Measurements from ENCODE around the gene CLSTN2. TPM values are rescaled to one million over a fixed set of nuclear protein-coding genes. Genes with fewer than 3 reads are reported as not detected.
A peak's percentile ranks its signal among the peaks of the same experiment; 100 is the strongest.

Gene CLSTN2
- total RNA-seq, 1 donor from 2014 or later: 80.9 TPM

DNA sequence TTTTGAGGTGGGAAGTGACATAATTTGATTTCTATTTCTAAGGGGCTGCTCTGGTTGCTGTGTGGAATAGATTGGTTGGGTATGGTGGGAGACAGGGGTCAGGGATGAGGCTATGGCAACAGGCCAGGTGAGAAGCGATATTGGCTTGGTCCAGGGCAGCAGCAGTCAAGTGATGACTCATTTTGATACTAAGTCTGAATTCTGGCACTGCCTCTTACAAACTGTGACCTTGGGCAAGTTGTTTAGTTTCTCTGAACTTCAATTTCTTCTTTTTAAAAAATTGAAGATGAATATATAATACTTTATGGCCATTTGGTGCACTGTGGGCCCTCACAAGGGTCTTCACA, 40.4 kb upstream of the CLSTN2 start:
- no peak overlapping the region for H3K4me3 Mint-ChIP-seq (ENCODE audit: unreplicated experiment)
- peaks cover 2% of the 10 kb centered on the region for H3K9me3 Mint-ChIP-seq (ENCODE audit: unreplicated experiment)
- Histone ChIP-seq H3K4me2 (ENCODE audit: low read length) (no peak overlapping the region), H3K36me3 (ENCODE audit: insufficient read depth, low read length) (no peaks in the 10 kb centered on the region), H3K4me3 (ENCODE audit: insufficient read depth, low read depth, low read length) (no peak overlapping the region), H3K27me3 (ENCODE audit: insufficient read depth, low read length) (no peaks in the 10 kb centered on the region), H3K79me2 (ENCODE audit: insufficient read depth, low read length) (no peaks in the 10 kb centered on the region), H3K27ac (ENCODE audit: low read depth, low read length) (no peak overlapping the region), H3K9ac (ENCODE audit: low read length) (no peak overlapping the region), H3K9me3 (ENCODE audit: insufficient read depth, low read depth, low read length) (no peaks in the 10 kb centered on the region), H4K20me1 (ENCODE audit: insufficient read depth, low read length) (no peaks in the 10 kb centered on the region), H3K4me1 (ENCODE audit: insufficient read depth, low read length) (no peaks in the 10 kb centered on the region), H2AFZ (ENCODE audit: low read depth, low read length) (no peak overlapping the region)
- DNase-seq (ENCODE audit: low read depth) (no peak), FAIRE-seq (no peak)
- no peaks in the 10 kb centered on the region for H3K4me1 Mint-ChIP-seq (ENCODE audit: low read depth, unreplicated experiment)
- H3K27me3 Mint-ChIP-seq (ENCODE audit: low read depth, unreplicated experiment): no peaks in the 10 kb centered on the region
- TF ChIP-seq EZH2 (IDR thresholded peaks at IDR 0.05; ENCODE audit: insufficient read depth, low read length): no peak
- TF ChIP-seq, protein P1, sequence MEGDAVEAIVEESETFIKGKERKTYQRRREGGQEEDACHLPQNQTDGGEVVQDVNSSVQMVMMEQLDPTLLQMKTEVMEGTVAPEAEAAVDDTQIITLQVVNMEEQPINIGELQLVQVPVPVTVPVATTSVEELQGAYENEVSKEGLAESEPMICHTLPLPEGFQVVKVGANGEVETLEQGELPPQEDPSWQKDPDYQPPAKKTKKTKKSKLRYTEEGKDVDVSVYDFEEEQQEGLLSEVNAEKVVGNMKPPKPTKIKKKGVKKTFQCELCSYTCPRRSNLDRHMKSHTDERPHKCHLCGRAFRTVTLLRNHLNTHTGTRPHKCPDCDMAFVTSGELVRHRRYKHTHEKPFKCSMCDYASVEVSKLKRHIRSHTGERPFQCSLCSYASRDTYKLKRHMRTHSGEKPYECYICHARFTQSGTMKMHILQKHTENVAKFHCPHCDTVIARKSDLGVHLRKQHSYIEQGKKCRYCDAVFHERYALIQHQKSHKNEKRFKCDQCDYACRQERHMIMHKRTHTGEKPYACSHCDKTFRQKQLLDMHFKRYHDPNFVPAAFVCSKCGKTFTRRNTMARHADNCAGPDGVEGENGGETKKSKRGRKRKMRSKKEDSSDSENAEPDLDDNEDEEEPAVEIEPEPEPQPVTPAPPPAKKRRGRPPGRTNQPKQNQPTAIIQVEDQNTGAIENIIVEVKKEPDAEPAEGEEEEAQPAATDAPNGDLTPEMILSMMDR (IDR thresholded peaks at IDR 0.05; ENCODE audit: insufficient read depth, low read depth, low read length): no peak
- no peak overlapping the region for H3K27ac Mint-ChIP-seq (ENCODE audit: unreplicated experiment)
- no peaks in the 10 kb centered on the region for H3K36me3 Mint-ChIP-seq (ENCODE audit: low read depth, unreplicated experiment)

GRCh38 chr3:139897759-139898158, 37.2 kb upstream of the CLSTN2 start:
- Mint-ChIP-seq H3K27ac (ENCODE audit: unreplicated experiment) (no peak overlapping the region), H3K4me3 (ENCODE audit: unreplicated experiment) (no peak overlapping the region), H3K36me3 (ENCODE audit: low read depth, unreplicated experiment) (no peaks in the 10 kb centered on the region), H3K27me3 (ENCODE audit: low read depth, unreplicated experiment) (peaks cover 5% of the 10 kb centered on the region), H3K9me3 (ENCODE audit: unreplicated experiment) (peaks cover 7% of the 10 kb centered on the region), H3K4me1 (ENCODE audit: low read depth, unreplicated experiment) (no peaks in the 10 kb centered on the region)
- FAIRE-seq (no peak), DNase-seq (ENCODE audit: low read depth) (no peak)
- H3K4me2 ChIP-seq (ENCODE audit: low read length): no peak overlapping the region
- H3K9me3 ChIP-seq (ENCODE audit: insufficient read depth, low read depth, low read length): no peaks in the 10 kb centered on the region
- no peak overlapping the region for H3K27ac ChIP-seq (ENCODE audit: low read depth, low read length)
- H3K27me3 ChIP-seq (ENCODE audit: insufficient read depth, low read length): peaks cover 7% of the 10 kb centered on the region
- no peak for TF ChIP-seq EZH2 (IDR thresholded peaks at IDR 0.05; ENCODE audit: insufficient read depth, low read length)
- TF ChIP-seq, protein P1 (IDR thresholded peaks at IDR 0.05; ENCODE audit: insufficient read depth, low read depth, low read length): no peak
- no peaks in the 10 kb centered on the region for H3K79me2 ChIP-seq (ENCODE audit: insufficient read depth, low read length)
- no peaks in the 10 kb centered on the region for H3K4me1 ChIP-seq (ENCODE audit: insufficient read depth, low read length)
- no peaks in the 10 kb centered on the region for H3K36me3 ChIP-seq (ENCODE audit: insufficient read depth, low read length)
- H3K4me3 ChIP-seq (ENCODE audit: insufficient read depth, low read depth, low read length): no peak overlapping the region
- no peaks in the 10 kb centered on the region for H4K20me1 ChIP-seq (ENCODE audit: insufficient read depth, low read length)
- H2AFZ ChIP-seq (ENCODE audit: low read depth, low read length): no peak overlapping the region
- no peak overlapping the region for H3K9ac ChIP-seq (ENCODE audit: low read length)

DNA sequence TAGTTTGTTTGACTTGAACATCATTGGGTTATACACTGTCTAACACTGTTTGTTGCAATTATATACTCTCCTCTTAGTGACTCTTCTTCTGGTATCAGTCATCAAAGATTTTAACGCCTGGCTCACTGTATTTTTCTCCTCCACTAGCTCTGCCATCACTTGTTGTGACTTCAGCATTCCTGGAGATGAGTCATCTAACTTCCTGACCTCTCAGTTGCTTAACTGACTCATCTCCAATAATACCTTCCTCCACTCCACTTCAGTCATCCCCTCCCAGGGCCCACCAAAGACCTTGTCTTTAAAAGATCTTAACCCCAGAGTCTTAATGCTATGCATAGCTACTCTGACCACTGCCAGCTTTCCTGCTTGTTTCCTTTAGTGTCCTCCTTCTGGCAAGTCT, 28.6 kb upstream of the CLSTN2 start:
- Mint-ChIP-seq H3K4me1 (ENCODE audit: low read depth, unreplicated experiment) (peaks cover 8% of the 10 kb centered on the region), H3K27ac (ENCODE audit: unreplicated experiment) (no peak overlapping the region), H3K9me3 (ENCODE audit: unreplicated experiment) (no peaks in the 10 kb centered on the region), H3K27me3 (ENCODE audit: low read depth, unreplicated experiment) (peaks cover 5% of the 10 kb centered on the region), H3K4me3 (ENCODE audit: unreplicated experiment) (no peak overlapping the region), H3K36me3 (ENCODE audit: low read depth, unreplicated experiment) (no peaks in the 10 kb centered on the region)
- no peak overlapping the region for H3K4me3 ChIP-seq (ENCODE audit: insufficient read depth, low read depth, low read length)
- no peaks in the 10 kb centered on the region for H3K36me3 ChIP-seq (ENCODE audit: insufficient read depth, low read length)
- H3K27ac ChIP-seq (ENCODE audit: low read depth, low read length): no peak overlapping the region
- peaks cover 5% of the 10 kb centered on the region for H3K4me1 ChIP-seq (ENCODE audit: insufficient read depth, low read length)
- no peaks in the 10 kb centered on the region for H4K20me1 ChIP-seq (ENCODE audit: insufficient read depth, low read length)
- H3K4me2 ChIP-seq (ENCODE audit: low read length): peak overlapping the region; percentile 30
- no peak overlapping the region for H3K9ac ChIP-seq (ENCODE audit: low read length)
- FAIRE-seq (peak; percentile 43), DNase-seq (ENCODE audit: low read depth) (peak; percentile 76)
- H2AFZ ChIP-seq (ENCODE audit: low read depth, low read length): no peak overlapping the region
- H3K9me3 ChIP-seq (ENCODE audit: insufficient read depth, low read depth, low read length): no peaks in the 10 kb centered on the region
- TF ChIP-seq EZH2 (IDR thresholded peaks at IDR 0.05; ENCODE audit: insufficient read depth, low read length): no peak
- TF ChIP-seq, protein P1 (IDR thresholded peaks at IDR 0.05; ENCODE audit: insufficient read depth, low read depth, low read length): no peak
- no peaks in the 10 kb centered on the region for H3K79me2 ChIP-seq (ENCODE audit: insufficient read depth, low read length)
- peaks cover 7% of the 10 kb centered on the region for H3K27me3 ChIP-seq (ENCODE audit: insufficient read depth, low read length)
